ENCODE measurements around the gene LEMD2. TPM values are rescaled to one million over a fixed set of nuclear protein-coding genes. Genes with fewer than 3 reads are reported as not detected.

Gene LEMD2
- total RNA-seq, 4 donors from 2014 or later, result 44.3 to 99.2 (median 55.6) TPM

DNA sequence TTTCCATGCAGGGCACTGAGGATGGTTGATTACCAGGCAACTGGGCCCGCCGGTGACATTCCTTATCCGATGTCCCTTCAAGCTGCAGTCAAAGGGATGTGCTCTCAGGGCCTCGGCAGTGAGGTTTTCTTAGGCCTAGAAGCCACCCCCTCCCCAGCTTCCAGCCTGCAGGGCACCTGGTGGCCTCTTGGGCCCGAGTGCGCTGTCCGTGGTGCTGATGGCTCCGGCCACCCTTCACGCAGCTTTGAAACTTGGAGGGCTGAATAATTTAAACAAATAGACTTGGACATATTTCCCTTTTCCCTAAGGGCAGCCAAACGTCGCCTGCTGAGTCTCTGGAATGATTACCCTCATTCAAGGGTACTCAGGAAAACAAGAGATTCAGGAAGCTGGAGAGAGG lies 23.7 kb upstream of the LEMD2 start:
- TF ChIP-seq, protein P1, sequence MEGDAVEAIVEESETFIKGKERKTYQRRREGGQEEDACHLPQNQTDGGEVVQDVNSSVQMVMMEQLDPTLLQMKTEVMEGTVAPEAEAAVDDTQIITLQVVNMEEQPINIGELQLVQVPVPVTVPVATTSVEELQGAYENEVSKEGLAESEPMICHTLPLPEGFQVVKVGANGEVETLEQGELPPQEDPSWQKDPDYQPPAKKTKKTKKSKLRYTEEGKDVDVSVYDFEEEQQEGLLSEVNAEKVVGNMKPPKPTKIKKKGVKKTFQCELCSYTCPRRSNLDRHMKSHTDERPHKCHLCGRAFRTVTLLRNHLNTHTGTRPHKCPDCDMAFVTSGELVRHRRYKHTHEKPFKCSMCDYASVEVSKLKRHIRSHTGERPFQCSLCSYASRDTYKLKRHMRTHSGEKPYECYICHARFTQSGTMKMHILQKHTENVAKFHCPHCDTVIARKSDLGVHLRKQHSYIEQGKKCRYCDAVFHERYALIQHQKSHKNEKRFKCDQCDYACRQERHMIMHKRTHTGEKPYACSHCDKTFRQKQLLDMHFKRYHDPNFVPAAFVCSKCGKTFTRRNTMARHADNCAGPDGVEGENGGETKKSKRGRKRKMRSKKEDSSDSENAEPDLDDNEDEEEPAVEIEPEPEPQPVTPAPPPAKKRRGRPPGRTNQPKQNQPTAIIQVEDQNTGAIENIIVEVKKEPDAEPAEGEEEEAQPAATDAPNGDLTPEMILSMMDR (IDR thresholded peaks at IDR 0.05), result peak in 1 of 2 donors; percentile 30
- no peak for TF ChIP-seq POLR2AphosphoS5 (IDR thresholded peaks at IDR 0.05)
- no peak for TF ChIP-seq EP300 (IDR thresholded peaks at IDR 0.05)
- no peak for TF ChIP-seq POLR2A (IDR thresholded peaks at IDR 0.05)
- Histone ChIP-seq H3K36me3 (no peaks in the 10 kb centered on the region), H3K27ac (no peak overlapping the region), H3K9me3 (no peaks in the 10 kb centered on the region), H3K27me3 (peaks cover 62% of the 10 kb centered on the region), H3K4me3 (no peak overlapping the region), H3K4me1 (peaks cover 5% of the 10 kb centered on the region)
- DNase-seq (ENCODE audit: low spot score in 2 of 2), result no peak
- 18% methylated on average over 9 of the region's 11 CpGs for WGBS

DNA sequence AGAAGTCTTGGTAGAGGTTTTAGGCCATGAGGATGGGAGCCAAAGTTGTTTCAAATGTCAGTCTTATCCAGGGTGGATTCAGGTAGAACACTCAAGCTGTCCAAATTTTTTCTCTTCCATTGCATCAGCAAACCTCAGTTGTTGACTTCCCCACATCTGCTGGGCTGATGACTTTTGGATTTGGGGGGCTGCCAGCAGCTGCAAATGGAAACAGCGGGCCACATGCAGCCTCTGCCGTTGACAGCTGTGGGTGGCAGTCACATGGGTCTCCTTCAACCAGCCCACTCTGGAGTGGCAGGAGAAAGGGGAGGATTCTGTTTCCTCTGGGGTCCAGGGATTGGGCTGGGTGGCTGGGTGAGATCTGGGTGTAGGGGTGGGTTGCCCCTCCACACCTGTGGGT lies 20.7 kb upstream of the LEMD2 start:
- no peak for DNase-seq (ENCODE audit: low spot score in 2 of 2)
- Histone ChIP-seq H3K4me3 (no peak overlapping the region), H3K9me3 (no peaks in the 10 kb centered on the region), H3K27me3 (peaks cover 62% of the 10 kb centered on the region), H3K4me1 (no peaks in the 10 kb centered on the region), H3K27ac (no peak overlapping the region), H3K36me3 (no peaks in the 10 kb centered on the region)
- WGBS, result 49% methylated on average over 2 of the region's 2 CpGs
- TF ChIP-seq, protein P1 (IDR thresholded peaks at IDR 0.05), result no peak
- TF ChIP-seq POLR2AphosphoS5 (IDR thresholded peaks at IDR 0.05) (no peak), POLR2A (IDR thresholded peaks at IDR 0.05) (no peak), EP300 (IDR thresholded peaks at IDR 0.05) (no peak)

DNA sequence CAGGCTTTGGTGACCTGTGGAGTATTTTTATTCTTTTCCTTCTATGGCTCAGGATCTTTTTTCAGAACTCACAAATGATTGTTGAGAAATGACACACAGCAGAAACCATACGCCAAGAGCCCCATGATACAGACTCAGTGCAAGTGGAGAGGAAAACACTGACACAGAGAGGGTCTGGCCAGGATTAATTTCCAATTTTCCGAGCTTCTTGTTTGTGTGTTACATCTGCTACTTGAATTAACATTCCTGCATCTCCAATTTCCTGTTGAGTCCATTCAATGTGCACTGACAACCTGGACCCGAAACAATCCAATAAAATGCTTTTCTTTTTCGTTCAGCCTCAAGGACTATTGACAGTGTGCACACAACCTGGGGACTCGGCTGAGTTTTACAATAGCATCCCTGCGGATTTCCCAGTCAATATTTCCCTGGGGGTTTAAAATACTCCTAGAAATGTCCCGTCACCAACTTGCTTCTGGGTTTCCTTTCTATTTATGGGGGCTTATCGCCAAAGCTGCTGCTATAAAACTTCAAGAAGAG lies 19.8 kb upstream of the LEMD2 start:
- Histone ChIP-seq H3K4me1 (no peaks in the 10 kb centered on the region), H3K27me3 (peaks cover 59% of the 10 kb centered on the region), H3K27ac (no peak overlapping the region), H3K36me3 (no peaks in the 10 kb centered on the region), H3K9me3 (no peaks in the 10 kb centered on the region), H3K4me3 (no peak overlapping the region)
- TF ChIP-seq, protein P1 (IDR thresholded peaks at IDR 0.05), result no peak
- TF ChIP-seq EP300 (IDR thresholded peaks at IDR 0.05), result no peak
- TF ChIP-seq POLR2AphosphoS5 (IDR thresholded peaks at IDR 0.05), result no peak
- TF ChIP-seq POLR2A (IDR thresholded peaks at IDR 0.05), result no peak
- DNase-seq (ENCODE audit: low spot score in 2 of 2), result no peak
- WGBS, result 50% methylated on average over 8 of the region's 8 CpGs

DNA sequence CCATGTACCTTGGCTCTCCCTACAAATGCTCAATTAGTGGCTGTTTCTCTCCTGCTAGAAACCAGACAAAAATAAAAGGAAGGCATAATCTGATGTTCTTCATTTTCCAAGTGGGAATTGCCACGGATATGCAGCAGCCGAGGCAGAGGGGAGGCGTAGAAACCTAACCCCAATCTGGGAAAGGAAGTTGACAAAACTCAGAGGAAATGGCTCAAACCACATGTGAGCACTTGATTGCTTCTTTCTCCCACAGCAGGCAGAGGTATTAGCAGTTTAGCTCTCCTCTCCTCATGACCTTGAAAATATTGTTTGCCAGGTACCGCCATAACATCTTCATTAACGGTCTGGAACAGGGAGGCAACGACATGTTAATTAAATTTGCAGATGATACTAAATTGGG lies 18.7 kb upstream of the LEMD2 start:
- Histone ChIP-seq H3K27ac (no peak overlapping the region), H3K27me3 (peaks cover 55% of the 10 kb centered on the region), H3K9me3 (no peaks in the 10 kb centered on the region), H3K4me1 (no peaks in the 10 kb centered on the region), H3K4me3 (no peak overlapping the region), H3K36me3 (no peaks in the 10 kb centered on the region)
- 65% methylated on average over 6 of the region's 6 CpGs for WGBS
- TF ChIP-seq POLR2A (IDR thresholded peaks at IDR 0.05) (no peak), EP300 (IDR thresholded peaks at IDR 0.05) (no peak), POLR2AphosphoS5 (IDR thresholded peaks at IDR 0.05) (no peak)
- TF ChIP-seq, protein P1 (IDR thresholded peaks at IDR 0.05), result no peak
- DNase-seq (ENCODE audit: low spot score in 2 of 2), result no peak

DNA sequence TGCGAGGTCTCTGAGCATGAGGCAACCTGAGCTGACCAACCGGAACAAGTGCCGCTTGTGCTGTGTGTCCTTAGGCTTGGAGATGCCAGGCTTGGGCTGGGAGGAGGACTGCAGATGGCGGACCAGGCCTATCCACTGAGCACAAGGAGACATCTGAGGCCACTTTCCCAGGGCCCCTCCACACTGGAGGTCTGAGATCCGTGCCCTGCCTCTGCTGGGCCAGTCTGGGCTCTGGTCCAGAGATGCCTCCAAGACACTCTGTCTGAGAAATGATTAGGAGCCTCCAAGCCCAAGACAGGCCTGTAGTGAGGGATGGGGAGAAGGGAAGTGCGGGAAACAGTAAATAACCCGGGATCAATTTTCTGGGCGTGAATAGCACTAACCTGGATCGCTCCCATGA lies 17.9 kb upstream of the LEMD2 start:
- no peak overlapping the region for H3K27ac ChIP-seq
- TF ChIP-seq POLR2A (IDR thresholded peaks at IDR 0.05) (no peak), EP300 (IDR thresholded peaks at IDR 0.05) (no peak), POLR2AphosphoS5 (IDR thresholded peaks at IDR 0.05) (no peak)
- TF ChIP-seq, protein P1 (IDR thresholded peaks at IDR 0.05), result no peak
- H3K4me1 ChIP-seq, result no peaks in the 10 kb centered on the region
- no peak overlapping the region for H3K4me3 ChIP-seq
- no peaks in the 10 kb centered on the region for H3K36me3 ChIP-seq
- DNase-seq (ENCODE audit: low spot score in 2 of 2), result no peak
- 90% methylated on average over 9 of the region's 9 CpGs for WGBS
- H3K27me3 ChIP-seq, result peaks cover 47% of the 10 kb centered on the region
- no peaks in the 10 kb centered on the region for H3K9me3 ChIP-seq

Measured in suprapubic skin (tissue), 4 donors.